Amygdala (tissue), 56 donors: ENCODE data around the gene DPYSL3.

Experiments
- DNase-seq, 56 donors: peaks; one replicate each; lab custom pipeline; 2025; lab: John Stamatoyannopoulos, UW

DPYSL3 gene

DNA sequence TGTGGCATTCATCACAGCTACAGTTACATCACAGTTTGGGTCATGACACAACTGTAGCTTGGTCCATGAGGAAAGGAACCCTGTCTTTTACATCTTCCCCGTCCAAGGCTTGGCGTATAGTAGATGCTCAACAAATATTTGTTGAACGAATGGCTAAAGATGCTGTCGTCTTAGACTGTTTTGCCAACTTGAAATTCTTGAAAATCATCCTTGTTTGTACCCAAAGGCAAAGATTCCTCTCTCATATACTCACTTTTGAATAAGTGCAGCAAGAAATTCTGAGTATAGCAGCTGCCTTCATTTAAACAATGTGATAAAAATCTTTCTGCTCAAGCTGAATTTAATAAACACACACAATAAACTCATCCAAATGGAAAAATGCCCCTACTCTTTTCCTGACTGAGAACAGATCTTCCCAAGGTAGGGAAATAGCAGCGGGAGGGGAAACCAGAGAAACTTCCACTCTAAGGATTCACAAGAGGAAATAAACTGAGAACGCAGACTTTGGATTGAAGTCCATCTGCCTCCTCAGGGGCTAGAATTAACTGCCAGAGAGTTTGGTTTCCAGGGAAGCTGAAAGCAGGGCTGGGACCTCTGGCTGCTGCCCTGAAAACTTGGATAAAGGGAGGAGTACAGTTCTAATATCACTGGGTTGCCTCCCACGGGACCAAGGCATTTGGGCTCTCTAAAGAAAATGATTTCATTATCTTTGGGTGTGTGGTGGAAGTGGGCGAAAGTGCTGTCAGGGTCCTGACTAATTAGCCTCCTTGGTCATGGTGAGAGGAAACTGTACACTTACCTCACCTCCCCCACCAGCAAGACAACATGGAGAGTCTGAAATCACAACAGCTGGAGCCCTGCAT lies 99.1 kb downstream of the DPYSL3 start:
- DNase-seq, result no peak

DNA sequence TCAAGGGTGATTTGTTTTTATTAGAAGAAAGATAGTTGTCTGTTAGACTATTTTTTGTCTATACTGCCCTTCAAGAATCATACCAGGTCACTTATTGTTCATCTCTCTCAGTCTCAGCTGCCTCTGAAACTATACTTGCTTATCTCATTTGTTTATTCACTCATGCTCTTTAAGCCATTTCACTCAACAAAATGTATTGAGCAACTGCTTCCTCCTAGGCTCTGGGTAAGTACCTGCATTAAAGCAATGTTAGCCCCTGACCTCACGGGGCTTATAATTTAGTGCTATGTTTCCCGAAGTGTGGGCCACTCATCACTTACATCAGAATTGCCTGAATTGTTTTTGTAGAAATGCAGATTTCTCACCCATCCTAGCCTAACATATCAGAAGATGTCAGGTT lies 100.9 kb downstream of the DPYSL3 start:
- DNase-seq, result no peak

DNA sequence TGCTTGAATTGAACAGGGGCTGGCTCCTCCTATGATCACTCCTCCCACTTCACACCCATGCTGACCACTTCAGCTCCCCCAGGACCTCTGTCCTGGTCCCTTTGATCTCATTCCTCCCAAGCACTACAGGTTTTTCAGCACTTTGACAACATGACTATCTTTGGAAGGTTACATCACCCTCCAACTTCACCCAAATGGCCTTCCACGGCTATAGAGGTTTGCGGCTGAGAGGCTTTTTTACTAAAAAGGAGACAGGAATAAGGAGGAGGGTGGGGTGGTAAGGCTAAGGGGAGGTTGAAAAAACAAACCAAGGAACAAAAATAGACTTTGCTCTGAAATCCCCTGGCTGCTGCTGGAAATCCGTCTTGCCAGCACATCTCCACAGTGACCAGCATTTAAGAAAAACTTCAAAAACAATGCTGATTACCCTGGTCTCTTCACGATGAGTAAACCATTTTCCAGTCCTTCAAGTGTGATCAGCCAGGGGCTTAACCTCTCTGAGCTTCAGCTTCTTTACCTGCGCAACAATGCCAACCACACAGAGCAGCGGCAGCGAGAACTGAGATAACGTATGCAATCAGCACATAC lies 102.7 kb downstream of the DPYSL3 start:
- no peak for DNase-seq

- DNase-seq, result no peak
Observed at GRCh38 chr5:147406636-147407035, 103.2 kb downstream of the DPYSL3 start.

- DNase-seq, result no peak
Observed at GRCh38 chr5:147404706-147405105, 105.2 kb downstream of the DPYSL3 start.

GRCh38 chr5:147403651-147404640 lies 105.9 kb downstream of the DPYSL3 start:
- peak in 9 of 56 donors; percentile 11 to 65 (median 40) for DNase-seq

DNA sequence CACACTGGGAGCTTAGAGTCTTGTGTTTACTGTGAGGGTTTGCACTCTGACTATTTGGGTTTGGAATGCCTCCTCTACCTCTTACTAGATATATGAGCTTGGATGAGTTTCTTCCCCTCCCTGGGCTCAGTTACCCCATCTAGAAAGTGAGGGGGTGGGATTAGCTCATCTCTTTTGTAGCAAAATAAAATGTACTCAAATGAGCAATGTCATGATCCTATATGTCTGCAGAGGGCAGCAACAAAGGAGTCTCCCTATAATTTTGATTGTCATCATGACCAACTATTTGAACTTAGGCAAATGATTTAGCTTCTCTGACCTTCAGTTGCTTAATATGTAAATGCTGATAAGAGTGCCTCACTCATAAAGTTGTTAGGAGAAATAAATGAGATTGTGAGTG lies 109.0 kb downstream of the DPYSL3 start:
- no peak for DNase-seq

GRCh38 chr5:147400126-147400809 lies 109.6 kb downstream of the DPYSL3 start:
- DNase-seq, result no peak

DNA sequence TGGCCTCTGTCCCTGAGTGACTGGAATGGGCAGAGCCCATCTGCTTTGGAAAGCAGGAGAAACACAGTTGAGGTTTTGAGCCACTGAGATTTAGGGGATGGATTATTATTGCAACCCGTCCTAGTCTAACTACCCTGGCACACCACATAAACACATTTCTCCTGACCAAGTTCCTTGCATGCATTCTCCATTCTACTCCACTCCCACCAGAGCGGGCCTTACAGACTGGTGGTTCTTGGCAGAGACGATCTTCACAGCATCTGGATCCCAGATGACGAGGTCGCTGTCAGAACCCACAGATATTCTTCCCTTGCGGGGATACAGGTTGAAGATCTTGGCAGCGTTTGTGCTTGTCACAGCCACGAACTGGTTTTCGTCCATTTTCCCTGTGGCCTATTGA lies 111.0 kb downstream of the DPYSL3 start:
- DNase-seq, result no peak

DNA sequence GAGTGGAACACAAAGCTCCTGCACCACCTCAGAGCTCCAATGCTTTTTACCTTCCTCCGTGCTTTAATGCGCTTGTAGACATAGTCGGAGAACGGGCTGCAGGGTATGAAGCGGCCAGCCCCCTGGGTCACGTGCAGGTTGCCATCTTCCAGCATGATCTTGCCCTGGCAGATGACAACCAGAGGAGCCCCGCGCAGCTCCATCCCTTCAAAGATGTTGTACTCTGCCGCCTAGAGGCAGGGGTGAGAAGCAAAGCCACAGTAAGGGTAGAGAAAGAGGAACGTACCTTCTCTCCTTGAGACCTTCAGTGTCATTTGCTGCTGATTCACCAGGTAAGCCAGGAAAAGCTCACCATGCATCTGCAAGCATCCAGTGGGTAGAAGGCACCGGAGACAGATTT lies 112.3 kb downstream of the DPYSL3 start:
- no peak for DNase-seq

DNA sequence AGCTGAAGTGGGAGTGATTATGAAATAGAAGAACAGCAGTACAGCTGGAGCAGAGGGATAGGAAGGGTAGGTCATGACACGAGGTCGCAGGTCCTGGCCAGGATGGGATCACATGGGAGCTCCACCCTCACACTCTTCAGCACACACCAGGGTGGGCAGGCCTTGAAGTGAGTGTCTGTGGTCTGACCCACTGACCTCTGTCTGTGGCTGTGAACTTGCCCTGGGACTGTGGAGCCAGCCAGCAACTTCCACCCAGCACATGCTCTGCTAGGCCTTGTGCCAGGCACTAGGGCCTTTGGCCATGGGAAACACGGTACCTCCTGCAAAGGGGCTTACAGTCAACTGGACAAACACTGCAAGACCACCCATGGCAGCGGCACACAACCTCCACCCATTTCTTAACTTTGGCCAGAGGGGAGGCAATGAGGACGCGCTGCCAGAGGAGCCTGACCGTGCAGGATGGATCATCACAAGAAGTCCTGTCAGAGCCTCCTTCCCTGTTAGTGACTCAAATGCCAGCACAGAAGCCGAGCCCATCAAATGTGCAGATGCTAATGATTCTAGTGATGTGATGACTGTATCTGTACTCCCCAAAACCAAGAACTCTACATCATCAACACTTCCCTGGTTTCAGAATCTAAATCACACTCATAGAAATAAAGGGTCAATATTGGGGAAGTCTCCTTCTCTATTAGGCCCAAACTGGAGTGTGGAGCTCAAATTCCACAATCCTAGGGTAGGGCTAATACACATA lies 113.6 kb downstream of the DPYSL3 start:
- no peak for DNase-seq

GRCh38 chr5:147393874-147394672 lies 115.8 kb downstream of the DPYSL3 start:
- peak in 1 of 56 donors; percentile 10 for DNase-seq

GRCh38 chr5:147391781-147392180 lies 118.1 kb downstream of the DPYSL3 start:
- peak in 2 of 56 donors; percentile 19 to 42 for DNase-seq

GRCh38 chr5:147390654-147391225 lies 119.1 kb downstream of the DPYSL3 start:
- no peak for DNase-seq

DNA sequence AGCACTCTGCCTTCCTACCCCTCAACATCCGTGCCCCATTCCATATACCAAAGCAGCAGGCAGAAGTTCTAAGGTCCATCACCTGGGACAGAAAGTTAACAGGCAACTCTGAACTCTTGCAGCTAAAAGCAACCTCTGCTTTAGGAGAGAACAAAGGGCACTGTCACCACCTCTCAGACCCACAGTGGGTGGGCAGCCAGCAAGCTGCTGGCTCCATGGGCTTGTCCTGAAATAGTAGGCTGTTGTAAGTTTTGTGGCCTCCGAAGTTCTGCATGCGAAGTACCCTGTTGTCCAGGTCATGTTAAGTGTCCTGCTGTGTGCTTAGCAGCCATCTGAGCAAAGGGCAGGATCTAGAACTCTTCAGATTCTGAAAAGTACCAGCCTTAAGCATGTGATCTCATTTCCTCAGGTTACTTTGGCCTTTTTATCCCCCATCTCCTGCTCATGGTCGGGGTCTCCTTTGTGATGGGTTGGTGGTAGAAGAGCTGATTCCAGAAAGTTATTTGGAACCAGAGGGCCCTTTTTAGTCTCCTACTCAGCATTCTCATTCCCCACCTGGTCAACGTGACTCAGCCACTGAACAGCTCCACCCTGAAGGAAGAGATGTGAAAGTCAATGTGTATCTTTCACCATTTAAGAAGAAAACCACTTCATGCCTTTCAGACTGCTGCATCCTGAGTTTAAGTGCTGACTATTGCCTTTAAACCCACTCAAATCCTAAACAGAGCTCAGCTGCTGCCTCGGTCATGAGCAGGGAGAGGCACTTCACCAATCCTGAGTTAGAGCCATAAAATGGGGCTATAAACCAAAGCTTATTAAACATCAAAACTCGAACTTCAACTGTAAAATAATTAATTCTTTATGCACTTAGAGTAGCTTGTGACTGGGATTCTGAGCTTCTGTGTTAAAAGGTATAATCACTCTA lies 121.4 kb downstream of the DPYSL3 start:
- no peak for DNase-seq

DNA sequence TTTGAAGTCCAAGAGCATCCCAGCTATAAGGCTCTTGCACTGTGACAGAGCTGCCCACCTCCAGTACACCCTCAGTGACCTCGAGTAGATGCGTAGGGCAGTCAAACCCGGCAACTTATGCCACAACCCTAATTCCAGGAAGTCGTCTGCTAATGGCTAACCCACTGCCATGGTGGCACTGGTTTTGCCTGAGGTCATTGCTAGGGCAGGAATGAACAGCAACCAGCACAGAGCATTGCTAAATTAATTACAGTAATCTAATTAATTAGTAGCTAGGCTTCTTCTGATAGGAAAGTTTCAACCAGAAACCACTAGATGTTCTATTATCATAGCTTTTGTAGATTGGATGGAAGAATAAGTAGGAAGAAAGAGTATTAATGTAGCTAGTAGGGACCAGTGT lies 122.8 kb downstream of the DPYSL3 start:
- no peak for DNase-seq
